GM20000 (cell line): ENCODE measurements around the gene CARS1.

Source experiments
- DNase-seq: peaks from one replicate; pipeline ENCODE4 v3.0.0; 2012; ENCODE audit warnings: low spot score
- TF ChIP-seq, protein P1 (sequence below): IDR thresholded peaks from 2 replicates; pipeline ENCODE4 v1.5.1; 2012; ENCODE audit warnings: mild to moderate bottlenecking, control low read depth; ENCODE audit errors: extremely low read depth, missing control alignments

Gene CARS1

GRCh38 chr11:3042496-3043314 lies 14.5 kb downstream of the CARS1 start:
- DNase-seq: no peak
- TF ChIP-seq, protein P1, sequence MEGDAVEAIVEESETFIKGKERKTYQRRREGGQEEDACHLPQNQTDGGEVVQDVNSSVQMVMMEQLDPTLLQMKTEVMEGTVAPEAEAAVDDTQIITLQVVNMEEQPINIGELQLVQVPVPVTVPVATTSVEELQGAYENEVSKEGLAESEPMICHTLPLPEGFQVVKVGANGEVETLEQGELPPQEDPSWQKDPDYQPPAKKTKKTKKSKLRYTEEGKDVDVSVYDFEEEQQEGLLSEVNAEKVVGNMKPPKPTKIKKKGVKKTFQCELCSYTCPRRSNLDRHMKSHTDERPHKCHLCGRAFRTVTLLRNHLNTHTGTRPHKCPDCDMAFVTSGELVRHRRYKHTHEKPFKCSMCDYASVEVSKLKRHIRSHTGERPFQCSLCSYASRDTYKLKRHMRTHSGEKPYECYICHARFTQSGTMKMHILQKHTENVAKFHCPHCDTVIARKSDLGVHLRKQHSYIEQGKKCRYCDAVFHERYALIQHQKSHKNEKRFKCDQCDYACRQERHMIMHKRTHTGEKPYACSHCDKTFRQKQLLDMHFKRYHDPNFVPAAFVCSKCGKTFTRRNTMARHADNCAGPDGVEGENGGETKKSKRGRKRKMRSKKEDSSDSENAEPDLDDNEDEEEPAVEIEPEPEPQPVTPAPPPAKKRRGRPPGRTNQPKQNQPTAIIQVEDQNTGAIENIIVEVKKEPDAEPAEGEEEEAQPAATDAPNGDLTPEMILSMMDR: no peak

DNA sequence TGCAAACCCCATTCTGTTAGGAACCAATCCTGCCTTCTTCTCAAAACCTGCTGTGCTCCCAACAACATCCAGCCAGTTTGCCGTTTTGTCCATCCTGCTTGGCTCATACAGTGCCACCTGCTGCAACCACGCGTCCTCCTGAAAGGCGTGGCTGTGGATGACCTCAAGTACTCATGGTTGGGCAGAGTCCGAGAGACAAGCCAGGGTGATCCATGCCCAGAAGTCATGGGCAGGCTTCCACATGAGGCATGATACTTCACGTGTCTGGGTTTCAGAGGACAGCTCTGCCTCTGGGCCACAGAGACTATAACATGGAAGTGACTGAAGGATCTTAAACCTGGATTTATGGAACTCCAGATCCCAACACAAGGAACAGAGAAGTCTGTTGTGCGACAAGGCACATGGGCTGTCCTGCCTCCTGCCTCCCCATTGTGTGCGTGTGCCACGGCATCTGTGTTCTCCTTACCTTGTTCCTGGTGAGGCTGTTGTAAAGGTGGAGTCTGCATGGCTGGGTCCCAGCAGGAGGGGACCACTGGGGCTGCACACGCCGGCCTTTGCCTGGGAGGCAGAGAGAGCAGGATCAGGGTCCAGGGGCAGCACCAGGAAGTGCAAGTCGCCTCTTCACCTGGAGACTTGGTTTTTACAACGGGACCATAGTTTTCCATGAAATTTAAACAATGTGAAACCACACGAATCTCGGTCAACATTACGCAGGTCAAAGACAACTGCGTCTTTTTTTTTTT lies 15.4 kb downstream of the CARS1 start:
- TF ChIP-seq, protein P1: no peak
- no peak for DNase-seq

- TF ChIP-seq, protein P1: no peak
- DNase-seq: no peak
Measured at GRCh38 chr11:3040881-3041280, 16.3 kb downstream of the CARS1 start.

DNA sequence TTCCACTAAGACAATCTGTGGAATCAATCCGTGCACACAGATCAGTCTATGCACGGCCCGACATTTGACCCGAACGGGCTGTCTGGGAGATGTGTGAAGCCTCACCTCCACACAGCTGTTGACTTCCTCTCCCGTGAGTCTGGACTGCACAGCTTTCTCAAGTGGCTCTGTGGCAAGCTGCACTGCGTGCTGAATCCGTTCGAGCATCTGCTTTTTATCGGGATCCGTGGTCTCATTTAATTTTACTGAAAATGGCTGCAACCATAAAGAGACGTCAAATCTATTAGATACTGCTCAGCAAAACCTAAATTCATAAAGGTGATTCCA lies 19.3 kb downstream of the CARS1 start:
- TF ChIP-seq, protein P1: no peak
- no peak for DNase-seq

- TF ChIP-seq, protein P1: peak; percentile 69
- peak; percentile 52 for DNase-seq
Measured at GRCh38 chr11:3037040-3037944, 19.9 kb downstream of the CARS1 start.

GRCh38 chr11:3036419-3036818 lies 20.8 kb downstream of the CARS1 start:
- DNase-seq: no peak
- TF ChIP-seq, protein P1: no peak
